ENCODE data around the gene SIM1.

SIM1 gene, protein sequence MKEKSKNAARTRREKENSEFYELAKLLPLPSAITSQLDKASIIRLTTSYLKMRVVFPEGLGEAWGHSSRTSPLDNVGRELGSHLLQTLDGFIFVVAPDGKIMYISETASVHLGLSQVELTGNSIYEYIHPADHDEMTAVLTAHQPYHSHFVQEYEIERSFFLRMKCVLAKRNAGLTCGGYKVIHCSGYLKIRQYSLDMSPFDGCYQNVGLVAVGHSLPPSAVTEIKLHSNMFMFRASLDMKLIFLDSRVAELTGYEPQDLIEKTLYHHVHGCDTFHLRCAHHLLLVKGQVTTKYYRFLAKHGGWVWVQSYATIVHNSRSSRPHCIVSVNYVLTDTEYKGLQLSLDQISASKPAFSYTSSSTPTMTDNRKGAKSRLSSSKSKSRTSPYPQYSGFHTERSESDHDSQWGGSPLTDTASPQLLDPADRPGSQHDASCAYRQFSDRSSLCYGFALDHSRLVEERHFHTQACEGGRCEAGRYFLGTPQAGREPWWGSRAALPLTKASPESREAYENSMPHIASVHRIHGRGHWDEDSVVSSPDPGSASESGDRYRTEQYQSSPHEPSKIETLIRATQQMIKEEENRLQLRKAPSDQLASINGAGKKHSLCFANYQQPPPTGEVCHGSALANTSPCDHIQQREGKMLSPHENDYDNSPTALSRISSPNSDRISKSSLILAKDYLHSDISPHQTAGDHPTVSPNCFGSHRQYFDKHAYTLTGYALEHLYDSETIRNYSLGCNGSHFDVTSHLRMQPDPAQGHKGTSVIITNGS

DNA sequence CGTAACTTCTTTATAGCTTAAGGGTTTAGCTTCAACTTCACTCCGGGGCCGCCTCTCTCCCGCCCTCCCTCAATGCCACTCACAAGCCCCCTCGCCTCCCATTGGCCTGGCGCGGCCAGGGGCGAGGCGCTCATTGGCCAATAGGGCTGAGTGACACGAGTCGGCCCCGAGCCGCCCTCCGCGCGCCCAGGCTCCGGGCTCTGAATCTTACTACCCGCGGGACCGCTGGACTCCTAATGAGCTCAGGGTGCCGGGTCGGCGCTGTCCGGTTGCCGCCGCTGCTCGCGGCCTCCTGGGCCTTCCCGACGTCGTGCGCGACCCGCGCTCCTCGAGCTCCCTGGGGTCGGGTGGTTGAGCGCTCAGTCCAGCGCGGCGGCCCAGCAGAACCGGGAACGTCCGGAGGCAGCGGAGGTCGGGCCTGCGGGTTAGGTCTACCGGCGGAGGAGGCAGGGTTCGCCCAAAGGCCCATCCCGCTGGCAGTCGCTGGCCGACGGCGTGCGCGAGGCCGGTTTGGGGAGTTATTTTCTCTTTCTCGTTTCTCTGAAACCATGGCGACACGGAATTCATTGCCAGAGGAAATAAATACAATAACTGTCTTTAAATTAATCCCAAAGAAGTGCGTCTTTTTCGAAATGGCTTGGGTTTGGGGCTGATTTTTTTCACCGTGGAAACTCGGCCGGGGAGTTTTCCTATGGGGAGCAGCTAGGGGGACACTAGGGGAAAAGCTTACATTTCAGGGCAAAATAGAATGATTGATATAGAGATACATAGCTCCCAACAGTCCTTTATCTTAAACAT is at the start of gene SIM1:
Gene SIM1 (minus strand): TSS at position 19 of the 798 bp plus-strand sequence. CDS start 1,453 bp downstream, outside the sequence.
- Mint-ChIP-seq H3K27ac (no peak within 1 kb of the TSS), H3K4me3 (peak within 1 kb of the TSS; percentile 29), H3K9me3 (peaks cover 4% of the 10 kb centered on the region), H3K4me1 (peaks cover 7% of the 10 kb centered on the region), H3K36me3 (no peaks in the 10 kb centered on the region), H3K27me3 (peaks cover 32% of the 10 kb centered on the region)
- ATAC-seq (ENCODE audit: low read depth) (no peak), DNase-seq (ENCODE audit: low spot score in 2 of 2) (peak in 1 of 2 donors; percentile 22)

DNA sequence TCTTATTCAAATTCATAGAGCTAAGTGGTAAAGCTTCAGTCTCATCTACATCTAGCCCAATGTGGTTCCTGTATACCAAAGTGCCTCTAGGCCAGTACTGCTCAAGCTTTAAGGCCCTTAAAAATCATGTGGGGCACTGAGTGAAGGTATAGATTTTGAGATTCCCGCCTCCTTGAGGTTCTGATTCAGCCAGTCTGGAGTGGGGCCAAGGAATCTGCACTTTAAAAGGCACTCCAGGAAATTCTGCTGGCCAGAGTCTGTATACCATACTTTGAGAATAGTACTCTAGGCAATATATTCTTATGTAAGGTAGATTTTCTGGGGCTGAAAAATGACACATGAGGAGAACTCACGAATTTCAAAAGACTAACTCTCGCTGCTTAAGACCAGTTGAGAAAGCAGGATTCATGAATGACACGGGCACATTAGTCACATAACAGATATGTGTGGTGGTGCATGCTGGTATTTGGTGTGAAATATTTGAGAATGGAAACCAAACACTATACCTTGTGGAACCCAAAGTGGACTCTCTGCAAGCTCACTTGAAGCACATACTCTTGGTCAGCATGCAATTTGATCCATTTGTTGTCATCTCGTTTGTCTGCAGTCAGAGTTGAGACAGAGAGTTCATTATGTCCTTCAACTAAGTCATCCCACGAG is 47.6 kb upstream of the SIM1 start:
- DNase-seq (ENCODE audit: low spot score in 2 of 2) (no peak), ATAC-seq (ENCODE audit: low read depth) (no peak)
- Mint-ChIP-seq H3K4me1 (no peaks in the 10 kb centered on the region), H3K4me3 (no peak overlapping the region), H3K27me3 (no peaks in the 10 kb centered on the region), H3K27ac (no peak overlapping the region), H3K36me3 (peaks cover 32% of the 10 kb centered on the region), H3K9me3 (no peaks in the 10 kb centered on the region)

DNA sequence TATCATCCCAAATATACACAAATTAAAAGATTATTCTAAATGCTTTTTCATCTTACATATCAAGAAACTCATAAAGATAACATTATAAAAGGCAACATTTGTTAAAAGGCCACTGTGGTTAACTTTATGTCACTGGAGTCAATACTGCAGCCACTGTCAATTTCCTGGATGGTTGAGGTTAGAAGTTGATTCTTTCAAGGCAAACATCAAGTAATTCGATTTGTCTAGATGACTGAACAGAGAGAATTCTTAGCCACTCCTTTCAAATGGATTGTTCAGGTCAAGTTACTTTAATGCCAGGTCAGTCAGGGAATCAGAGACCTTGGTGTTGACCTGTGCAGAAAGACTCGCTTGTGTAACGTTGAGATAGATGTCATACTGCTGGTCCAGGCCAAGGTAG is 44.4 kb upstream of the SIM1 start:
- no peak for ATAC-seq (ENCODE audit: low read depth)
- Mint-ChIP-seq H3K4me1 (no peaks in the 10 kb centered on the region), H3K9me3 (no peaks in the 10 kb centered on the region), H3K4me3 (no peak overlapping the region), H3K27ac (no peak overlapping the region), H3K36me3 (peaks cover 25% of the 10 kb centered on the region), H3K27me3 (no peaks in the 10 kb centered on the region)
- DNase-seq (ENCODE audit: low spot score in 2 of 2), result no peak

DNA sequence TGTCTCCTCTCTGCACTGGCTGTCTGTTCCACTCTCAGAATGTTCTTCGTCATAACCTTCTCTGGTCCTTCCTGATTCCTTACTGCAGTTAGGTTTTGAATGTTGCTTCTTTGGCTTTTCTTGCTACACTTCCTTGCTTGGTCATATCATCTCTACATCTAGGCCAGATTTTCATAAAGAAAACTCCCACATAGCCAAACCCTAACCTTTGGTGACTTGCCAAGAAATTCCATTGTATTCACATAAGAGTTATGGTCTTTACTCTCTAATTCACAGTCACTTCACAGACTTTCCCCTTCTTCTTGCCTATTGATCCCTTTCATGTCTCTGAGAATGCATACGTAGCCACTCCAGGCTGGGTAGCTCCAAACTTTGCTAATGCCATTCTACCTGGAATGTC is 41.9 kb upstream of the SIM1 start:
- no peak overlapping the region for H3K27ac Mint-ChIP-seq
- ATAC-seq (ENCODE audit: low read depth) (no peak), DNase-seq (ENCODE audit: low spot score in 2 of 2) (no peak)
- H3K36me3 Mint-ChIP-seq, result peaks cover 18% of the 10 kb centered on the region
- H3K4me3 Mint-ChIP-seq, result no peak overlapping the region
- no peaks in the 10 kb centered on the region for H3K4me1 Mint-ChIP-seq
- H3K9me3 Mint-ChIP-seq, result no peaks in the 10 kb centered on the region
- no peaks in the 10 kb centered on the region for H3K27me3 Mint-ChIP-seq

DNA sequence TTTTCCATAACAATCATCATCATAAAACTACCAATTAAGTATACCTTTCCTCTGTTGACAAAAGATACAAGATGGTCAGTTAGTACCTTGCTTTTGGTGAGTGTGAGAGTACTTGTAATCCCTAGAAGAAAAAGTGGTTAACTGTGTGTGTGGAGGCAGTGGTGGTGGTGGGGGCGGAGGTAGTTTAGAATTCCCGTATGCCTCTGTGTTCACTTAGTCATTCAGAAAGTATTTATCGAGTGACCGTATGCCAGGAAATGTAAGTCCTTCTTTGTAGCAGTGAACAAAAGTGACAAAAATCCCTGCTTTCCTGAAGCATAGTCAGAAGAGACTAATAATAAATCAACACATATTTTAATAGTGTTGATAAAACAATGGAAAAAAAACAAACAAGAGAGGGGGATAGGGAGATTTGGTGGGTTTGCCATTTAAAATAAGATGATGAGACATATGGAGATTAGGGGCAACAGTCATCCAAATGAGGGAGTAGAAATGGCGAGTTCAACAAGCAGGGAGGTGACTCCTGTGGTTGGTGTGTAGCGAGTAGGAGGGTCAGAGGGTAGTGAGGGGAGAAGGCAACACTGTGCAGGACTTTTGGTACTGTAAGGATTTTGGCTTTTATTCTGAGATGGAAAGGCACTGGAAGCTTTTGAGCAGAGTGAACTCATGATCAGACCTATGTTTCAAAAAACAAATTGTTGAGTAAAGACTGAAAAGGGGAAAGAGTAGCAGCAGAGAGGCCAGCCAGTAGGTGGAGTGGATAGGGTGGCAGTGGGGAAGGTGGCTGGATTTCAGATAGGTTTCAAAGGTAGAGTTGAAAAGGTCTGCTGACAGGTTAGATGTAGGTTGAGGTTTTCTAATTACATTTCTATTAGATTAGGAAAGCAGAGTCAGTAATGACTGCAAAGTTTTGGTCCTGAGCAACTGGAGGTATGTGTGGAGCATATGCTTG is 40.3 kb upstream of the SIM1 start:
- Mint-ChIP-seq H3K9me3 (no peaks in the 10 kb centered on the region), H3K27ac (no peak overlapping the region), H3K36me3 (peaks cover 7% of the 10 kb centered on the region), H3K27me3 (peaks cover 1% of the 10 kb centered on the region), H3K4me1 (no peaks in the 10 kb centered on the region), H3K4me3 (no peak overlapping the region)
- ATAC-seq (ENCODE audit: low read depth) (no peak), DNase-seq (ENCODE audit: low spot score in 2 of 2) (no peak)

DNA sequence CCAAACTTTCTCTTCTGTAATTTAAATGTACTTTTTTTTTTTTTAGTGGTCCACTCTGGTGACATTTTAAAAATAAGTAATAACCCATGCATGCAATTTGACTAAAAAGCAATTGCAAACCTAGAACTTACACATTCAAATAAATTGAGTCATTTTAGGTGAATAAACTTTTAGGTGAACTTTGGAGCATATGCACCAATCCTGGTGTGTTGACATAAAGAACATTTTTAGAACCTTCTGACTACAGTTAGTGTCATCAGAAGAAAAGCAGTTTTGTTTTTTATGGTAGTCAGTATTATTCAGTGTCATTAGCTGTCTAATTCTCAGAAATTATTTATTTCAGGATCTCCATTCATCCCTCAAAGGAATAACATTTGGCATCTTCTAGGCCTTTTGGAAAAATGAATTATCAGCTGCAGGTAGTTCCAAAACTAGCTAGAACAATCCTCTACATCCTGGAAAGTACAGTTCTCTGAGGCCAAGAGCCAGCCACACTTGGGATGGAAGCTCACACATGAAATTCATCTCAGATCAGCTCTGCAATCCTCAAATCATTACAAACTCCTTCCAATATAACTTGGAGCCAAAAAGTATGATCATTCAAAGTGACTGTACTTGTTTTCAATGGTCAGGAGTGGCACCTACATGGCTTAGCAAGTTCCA is 38.5 kb upstream of the SIM1 start:
- H3K4me1 Mint-ChIP-seq, result no peaks in the 10 kb centered on the region
- ATAC-seq (ENCODE audit: low read depth), result no peak

DNA sequence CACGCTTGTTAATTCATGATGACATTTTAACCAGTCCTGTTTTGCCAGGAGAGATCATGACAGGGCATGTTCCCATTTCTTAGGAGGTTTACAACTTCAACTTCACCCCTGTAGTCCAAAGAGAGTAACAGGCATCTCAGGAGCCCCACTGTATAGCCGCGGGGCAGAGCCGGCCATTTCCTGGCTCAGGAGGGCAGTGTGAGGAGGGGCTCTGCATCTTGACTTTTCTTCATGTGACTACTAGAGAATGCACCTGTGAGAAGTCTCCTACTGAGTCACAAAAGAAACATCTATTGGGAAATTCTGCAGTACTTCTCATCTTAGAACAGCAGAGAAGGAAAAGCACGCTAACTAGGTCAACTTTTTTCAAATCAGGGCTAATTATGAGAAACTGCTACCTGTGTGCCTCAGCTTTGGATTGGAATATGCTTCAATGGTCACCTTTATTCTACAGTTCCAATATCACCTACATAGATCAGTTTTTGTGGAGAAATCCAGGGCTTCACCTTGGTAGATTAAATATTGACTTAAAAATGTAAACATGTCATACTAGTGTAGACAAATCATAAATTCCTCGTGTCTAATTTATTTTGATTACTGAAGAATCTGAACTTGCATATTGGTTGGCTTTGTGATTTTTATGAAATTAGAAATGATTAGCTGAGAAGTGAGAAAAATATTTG is 28.6 kb upstream of the SIM1 start:
- DNase-seq (ENCODE audit: low spot score in 2 of 2), result no peak
- H3K4me1 Mint-ChIP-seq, result no peaks in the 10 kb centered on the region
- peaks cover 12% of the 10 kb centered on the region for H3K27me3 Mint-ChIP-seq
- ATAC-seq (ENCODE audit: low read depth), result no peak
- peaks cover 4% of the 10 kb centered on the region for H3K9me3 Mint-ChIP-seq
- peaks cover 1% of the 10 kb centered on the region for H3K36me3 Mint-ChIP-seq
- no peak overlapping the region for H3K27ac Mint-ChIP-seq
- H3K4me3 Mint-ChIP-seq, result no peak overlapping the region

More for the DNA sequence above, 38.5 kb upstream of the SIM1 start:
- no peak for DNase-seq (ENCODE audit: low spot score in 2 of 2)
- Mint-ChIP-seq H3K9me3 (peaks cover 5% of the 10 kb centered on the region), H3K27me3 (peaks cover 8% of the 10 kb centered on the region), H3K36me3 (peaks cover 4% of the 10 kb centered on the region), H3K4me3 (no peak overlapping the region), H3K27ac (no peak overlapping the region)

DNA sequence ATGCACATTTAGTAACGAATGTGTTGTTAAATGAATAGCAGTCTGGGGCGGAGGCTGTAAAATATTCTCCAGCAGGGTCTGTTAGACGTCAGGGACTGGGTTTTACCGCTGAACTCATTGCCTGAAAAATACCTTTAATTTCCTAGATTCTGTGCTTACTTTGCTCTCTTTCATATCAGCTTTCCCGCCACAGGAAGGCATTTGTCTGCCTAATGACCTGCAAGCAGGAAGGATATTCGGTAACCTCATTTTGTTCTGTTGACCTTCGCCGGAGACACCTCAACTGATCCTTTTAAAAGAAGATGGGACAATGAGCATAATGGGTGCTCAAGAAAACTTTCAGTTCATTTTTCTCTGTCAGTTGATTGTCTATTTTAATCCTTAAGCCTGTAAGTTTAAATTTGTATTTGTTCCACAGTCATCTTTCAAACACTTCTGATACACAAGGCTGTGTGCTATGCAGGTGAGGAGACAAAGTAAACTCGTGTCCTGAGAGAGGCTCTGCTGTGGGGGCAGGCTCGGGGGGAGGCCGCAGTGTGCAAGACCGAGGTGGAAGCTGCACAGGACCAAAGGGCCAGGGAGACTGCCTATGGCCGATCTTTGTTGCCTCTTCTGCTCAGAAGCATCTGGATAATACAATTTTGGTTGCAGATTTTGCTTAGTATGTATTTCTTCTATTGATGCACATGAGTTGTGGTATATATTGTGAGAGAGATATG is 27.4 kb upstream of the SIM1 start:
- Mint-ChIP-seq H3K4me3 (no peak overlapping the region), H3K27ac (no peak overlapping the region), H3K36me3 (no peaks in the 10 kb centered on the region), H3K9me3 (peaks cover 3% of the 10 kb centered on the region), H3K4me1 (no peaks in the 10 kb centered on the region), H3K27me3 (peaks cover 12% of the 10 kb centered on the region)
- ATAC-seq (ENCODE audit: low read depth), result no peak
- no peak for DNase-seq (ENCODE audit: low spot score in 2 of 2)

DNA sequence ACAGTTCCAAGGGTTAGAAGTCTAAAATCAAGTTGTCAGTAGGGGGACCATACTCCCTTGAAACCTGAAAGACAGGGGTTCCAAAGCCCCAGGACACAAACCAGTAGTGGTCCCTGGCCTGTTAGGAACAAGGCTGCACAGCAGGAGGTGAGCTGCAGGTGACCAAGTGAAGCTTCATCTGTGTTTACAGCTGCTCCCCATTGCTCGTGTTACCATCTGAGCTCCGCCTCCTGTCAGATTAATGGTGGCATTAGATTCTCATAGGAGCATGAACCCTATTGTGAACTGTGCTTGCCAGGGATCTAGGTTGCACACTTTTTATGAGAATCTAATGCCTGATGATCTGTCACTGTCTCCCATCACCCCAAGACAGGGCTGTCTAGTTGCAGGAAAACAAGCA is 25.3 kb upstream of the SIM1 start:
- DNase-seq (ENCODE audit: low spot score in 2 of 2) (no peak), ATAC-seq (ENCODE audit: low read depth) (no peak)
- no peaks in the 10 kb centered on the region for H3K4me1 Mint-ChIP-seq
- no peaks in the 10 kb centered on the region for H3K36me3 Mint-ChIP-seq
- no peaks in the 10 kb centered on the region for H3K9me3 Mint-ChIP-seq
- no peak overlapping the region for H3K4me3 Mint-ChIP-seq
- no peak overlapping the region for H3K27ac Mint-ChIP-seq
- H3K27me3 Mint-ChIP-seq, result peaks cover 12% of the 10 kb centered on the region

DNA sequence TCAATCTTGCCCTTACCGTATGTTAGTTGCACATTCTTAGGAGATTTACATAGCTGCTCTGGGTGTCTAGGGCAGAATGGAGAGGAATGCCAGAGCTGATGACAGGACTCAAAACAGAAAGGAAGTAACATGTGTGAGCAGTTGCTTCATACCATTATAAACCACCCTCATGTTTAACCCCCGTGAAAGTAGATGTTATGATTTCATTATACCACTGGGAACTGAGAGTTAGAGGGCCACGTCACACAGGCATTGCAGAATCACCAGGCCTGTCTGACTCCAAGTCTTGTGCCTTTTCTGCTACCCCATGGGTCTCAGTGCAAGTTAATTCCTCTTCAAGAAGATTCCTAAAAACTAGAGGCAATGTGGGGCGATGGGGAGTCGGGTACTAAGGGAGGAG is 23.5 kb upstream of the SIM1 start:
- H3K9me3 Mint-ChIP-seq, result no peaks in the 10 kb centered on the region
- ATAC-seq (ENCODE audit: low read depth), result no peak
- no peak overlapping the region for H3K4me3 Mint-ChIP-seq
- no peak for DNase-seq (ENCODE audit: low spot score in 2 of 2)
- no peaks in the 10 kb centered on the region for H3K36me3 Mint-ChIP-seq
- H3K27ac Mint-ChIP-seq, result no peak overlapping the region
- peaks cover 11% of the 10 kb centered on the region for H3K27me3 Mint-ChIP-seq
- no peaks in the 10 kb centered on the region for H3K4me1 Mint-ChIP-seq

DNA sequence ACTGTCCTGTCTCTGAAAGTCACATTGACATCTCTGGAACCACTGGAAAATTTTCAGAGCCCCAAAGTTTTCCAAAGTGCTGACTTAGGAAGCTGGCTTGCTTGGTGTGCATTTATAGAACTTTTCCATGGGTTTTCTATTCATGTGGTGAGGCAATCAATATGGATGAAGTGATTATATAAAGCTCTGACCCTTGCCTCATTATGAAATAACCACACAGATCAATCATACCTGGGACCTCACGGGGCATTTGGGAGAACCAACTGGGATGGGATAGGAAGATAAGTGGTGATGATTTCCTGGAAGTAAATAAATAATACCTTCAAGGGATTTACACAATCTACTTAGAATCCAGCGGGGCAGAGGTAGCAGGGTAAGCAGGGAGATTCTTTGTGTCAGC is 22.9 kb upstream of the SIM1 start:
- H3K4me1 Mint-ChIP-seq, result no peaks in the 10 kb centered on the region
- H3K27ac Mint-ChIP-seq, result no peak overlapping the region
- no peaks in the 10 kb centered on the region for H3K9me3 Mint-ChIP-seq
- no peaks in the 10 kb centered on the region for H3K36me3 Mint-ChIP-seq
- no peak overlapping the region for H3K4me3 Mint-ChIP-seq
- DNase-seq (ENCODE audit: low spot score in 2 of 2) (no peak), ATAC-seq (ENCODE audit: low read depth) (no peak)
- H3K27me3 Mint-ChIP-seq, result peaks cover 10% of the 10 kb centered on the region

DNA sequence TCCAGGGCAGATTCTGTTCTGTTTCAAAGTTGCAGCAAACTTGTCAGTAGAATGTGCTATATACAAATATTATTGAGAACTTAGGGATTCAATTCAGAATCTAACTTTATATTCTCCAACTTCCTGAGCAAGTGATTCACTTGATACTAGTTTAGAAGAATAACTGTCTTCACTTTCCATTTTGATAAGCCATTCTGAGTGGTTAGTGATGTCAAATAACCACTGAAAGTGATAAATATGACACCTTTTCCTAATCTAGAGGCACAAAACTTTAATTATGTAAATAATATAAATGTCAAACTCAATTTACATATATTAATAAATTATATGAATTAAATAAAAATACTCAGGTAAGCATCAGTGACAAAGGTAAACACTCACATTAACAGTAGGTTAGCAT is 20.5 kb upstream of the SIM1 start:
- Mint-ChIP-seq H3K4me3 (no peak overlapping the region), H3K9me3 (no peaks in the 10 kb centered on the region), H3K27ac (no peak overlapping the region), H3K4me1 (no peaks in the 10 kb centered on the region), H3K36me3 (no peaks in the 10 kb centered on the region), H3K27me3 (peaks cover 6% of the 10 kb centered on the region)
- no peak for ATAC-seq (ENCODE audit: low read depth)
- DNase-seq (ENCODE audit: low spot score in 2 of 2), result no peak
